HG03442 (cell line): ENCODE results near the gene UNC93B1.

Experiments
- ATAC-seq: cut with Tn5 transposase; IDR thresholded peaks from one replicate; pipeline ENCODE4 v1.9.1; 2021; ENCODE audit warnings: mild to moderate bottlenecking, moderate library complexity; ENCODE audit not compliant: unreplicated experiment

UNC93B1 gene, protein sequence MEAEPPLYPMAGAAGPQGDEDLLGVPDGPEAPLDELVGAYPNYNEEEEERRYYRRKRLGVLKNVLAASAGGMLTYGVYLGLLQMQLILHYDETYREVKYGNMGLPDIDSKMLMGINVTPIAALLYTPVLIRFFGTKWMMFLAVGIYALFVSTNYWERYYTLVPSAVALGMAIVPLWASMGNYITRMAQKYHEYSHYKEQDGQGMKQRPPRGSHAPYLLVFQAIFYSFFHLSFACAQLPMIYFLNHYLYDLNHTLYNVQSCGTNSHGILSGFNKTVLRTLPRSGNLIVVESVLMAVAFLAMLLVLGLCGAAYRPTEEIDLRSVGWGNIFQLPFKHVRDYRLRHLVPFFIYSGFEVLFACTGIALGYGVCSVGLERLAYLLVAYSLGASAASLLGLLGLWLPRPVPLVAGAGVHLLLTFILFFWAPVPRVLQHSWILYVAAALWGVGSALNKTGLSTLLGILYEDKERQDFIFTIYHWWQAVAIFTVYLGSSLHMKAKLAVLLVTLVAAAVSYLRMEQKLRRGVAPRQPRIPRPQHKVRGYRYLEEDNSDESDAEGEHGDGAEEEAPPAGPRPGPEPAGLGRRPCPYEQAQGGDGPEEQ

DNA sequence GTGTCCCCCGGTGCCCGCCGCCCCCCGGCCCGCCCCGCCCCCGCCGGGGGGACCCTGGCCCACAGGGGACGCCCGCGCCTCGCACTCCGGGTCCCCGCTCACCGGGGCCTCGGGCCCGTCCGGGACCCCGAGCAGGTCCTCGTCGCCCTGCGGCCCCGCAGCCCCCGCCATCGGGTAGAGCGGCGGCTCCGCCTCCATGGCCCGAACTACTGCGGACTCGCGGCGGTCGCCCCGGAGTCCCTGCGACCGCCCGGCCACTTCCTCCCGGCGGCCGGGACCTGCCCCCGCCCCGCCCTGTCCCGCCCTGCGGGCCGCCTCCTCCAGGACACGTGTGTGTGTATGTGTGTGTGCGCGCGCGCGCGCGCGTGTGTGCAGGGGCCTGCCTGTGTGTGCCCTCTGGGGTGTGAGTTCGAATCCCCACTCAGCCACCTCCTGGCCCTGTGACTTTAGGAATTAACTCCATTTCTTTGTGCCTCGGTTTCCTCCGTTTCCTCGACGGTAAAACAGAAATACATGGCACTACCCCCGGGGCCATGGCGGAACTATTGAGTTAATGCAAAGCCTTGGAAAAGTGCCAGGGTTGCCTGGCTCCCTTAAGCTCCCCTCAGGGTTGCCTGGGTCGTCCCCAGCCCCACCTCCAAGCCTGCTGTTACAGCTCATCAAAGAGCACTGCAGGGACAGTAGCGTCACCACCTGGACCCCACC is at the start of gene UNC93B1:
Gene UNC93B1 (minus strand): TSS at position 252 of the 705 bp plus-strand sequence. CDS start 54 bp downstream, at position 198.
- ATAC-seq = peak; percentile 50

DNA sequence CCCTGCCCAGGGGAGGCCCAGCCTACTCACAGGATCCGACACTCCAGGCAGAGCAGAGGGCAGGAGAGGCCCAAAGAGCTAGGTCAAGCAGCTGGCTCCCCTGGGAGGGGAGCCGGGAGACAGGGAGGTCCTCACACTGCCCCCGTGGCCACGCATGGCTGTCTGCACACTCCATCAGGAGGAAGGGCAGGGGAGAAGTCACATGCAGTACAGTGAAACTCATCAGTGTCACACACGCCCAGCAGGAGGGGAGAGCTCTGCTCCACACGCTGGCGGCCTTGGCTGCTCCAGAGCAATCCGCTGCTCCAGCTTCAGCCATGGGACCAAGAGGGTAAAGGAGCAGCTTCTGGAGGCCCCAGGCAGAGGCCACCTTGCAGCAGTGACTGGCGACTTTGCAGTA is 49.2 kb upstream of the UNC93B1 start:
- no peak for ATAC-seq

DNA sequence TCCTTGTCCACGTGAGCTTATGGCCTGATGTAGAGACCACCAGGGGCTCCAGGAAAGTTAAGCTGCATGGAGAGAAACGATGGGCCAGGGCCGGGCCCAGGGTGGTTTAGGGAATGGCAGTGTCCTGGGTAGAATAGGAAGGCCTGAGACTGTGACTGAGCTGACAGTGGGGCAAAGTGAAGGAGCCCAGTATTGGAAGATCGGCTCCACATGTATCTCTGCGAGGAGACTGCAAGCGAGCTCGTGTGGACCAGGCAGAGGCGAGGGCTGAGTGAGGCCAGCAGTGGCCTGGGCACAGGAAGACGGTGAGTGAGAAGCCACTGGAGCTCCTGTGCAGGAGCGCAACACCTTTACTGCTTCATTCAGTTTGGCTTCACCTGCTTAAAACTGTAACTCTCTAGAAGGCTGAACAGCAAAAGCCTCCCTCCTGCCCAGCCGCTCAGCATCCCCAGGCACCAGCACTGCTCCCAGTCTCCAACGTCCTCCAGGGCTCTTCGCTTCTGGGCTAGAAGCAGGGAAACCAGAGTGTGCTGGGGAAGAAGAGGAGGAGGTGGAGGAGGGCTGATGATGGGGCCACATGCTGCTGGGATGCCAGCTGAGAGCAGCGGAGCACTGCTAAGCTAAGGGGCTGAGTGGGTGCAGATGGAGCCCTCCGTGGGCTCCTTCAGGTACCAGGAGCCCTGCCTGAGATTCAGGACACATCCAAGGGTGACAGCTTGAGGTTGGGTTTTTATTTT is 48.4 kb upstream of the UNC93B1 start:
- no peak for ATAC-seq

DNA sequence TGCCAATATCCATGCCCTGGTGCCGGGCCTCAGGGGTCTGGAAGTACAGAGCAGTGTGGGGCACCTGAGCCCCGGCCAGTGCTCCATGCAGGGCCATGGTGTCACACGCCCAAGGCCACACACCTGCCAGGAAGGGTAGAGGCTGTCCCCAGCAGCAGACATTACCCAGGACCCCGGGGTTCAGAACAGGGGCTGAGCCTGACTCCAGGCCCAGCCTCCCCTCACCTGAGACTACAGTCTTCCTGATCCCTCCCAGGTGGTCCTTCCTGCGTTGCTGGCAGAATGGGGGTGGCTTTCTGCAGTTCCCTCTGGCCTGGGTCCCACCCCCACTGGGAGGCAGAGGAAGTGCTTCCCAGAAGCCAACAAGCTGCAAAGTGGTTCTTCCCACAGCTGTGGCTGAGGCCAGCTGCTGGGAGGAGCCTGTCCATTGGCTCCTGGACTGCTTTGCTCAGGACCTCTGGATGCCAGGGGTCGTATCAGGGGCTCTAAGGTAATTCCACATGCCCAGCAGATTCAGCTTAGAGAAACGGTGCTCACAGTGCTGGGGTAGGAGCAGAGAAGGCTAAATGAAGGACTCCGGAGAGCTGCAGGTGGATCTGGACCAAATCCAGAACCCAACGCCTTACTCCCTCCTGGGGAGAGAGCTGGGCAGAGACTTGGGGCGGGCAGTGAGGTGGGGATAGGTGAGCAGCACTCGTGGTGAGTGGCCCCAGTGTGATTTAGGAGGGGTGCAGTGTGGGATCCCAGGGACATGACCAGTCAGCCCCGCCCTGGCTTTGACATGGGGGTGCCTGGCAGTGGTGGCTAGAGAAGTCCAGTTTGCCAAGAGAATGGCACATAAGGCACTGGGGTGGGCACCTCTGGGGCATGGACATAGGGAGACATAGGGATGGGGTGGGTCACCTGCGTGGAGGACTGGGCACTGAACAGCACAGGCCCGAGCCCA is 47.6 kb upstream of the UNC93B1 start:
- ATAC-seq = no peak

DNA sequence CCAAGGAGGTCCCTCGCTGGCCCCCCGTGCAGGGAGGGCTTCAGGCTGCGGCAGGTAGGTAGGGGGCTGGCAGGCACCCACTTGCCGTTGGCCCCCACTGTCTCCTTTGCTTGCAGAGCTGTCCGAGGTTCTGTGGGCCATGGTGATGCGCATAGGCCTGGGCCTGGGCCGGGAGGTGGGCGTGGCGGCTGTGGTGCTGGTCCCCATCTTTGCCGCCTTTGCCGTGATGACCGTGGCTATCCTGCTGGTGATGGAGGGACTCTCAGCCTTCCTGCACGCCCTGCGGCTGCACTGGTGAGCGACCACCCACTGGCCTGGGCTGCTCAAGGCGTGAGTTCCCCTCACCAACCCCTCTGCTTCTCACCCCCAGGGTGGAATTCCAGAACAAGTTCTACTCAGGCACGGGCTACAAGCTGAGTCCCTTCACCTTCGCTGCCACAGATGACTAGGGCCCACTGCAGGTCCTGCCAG is 46.5 kb upstream of the UNC93B1 start:
- ATAC-seq = no peak

DNA sequence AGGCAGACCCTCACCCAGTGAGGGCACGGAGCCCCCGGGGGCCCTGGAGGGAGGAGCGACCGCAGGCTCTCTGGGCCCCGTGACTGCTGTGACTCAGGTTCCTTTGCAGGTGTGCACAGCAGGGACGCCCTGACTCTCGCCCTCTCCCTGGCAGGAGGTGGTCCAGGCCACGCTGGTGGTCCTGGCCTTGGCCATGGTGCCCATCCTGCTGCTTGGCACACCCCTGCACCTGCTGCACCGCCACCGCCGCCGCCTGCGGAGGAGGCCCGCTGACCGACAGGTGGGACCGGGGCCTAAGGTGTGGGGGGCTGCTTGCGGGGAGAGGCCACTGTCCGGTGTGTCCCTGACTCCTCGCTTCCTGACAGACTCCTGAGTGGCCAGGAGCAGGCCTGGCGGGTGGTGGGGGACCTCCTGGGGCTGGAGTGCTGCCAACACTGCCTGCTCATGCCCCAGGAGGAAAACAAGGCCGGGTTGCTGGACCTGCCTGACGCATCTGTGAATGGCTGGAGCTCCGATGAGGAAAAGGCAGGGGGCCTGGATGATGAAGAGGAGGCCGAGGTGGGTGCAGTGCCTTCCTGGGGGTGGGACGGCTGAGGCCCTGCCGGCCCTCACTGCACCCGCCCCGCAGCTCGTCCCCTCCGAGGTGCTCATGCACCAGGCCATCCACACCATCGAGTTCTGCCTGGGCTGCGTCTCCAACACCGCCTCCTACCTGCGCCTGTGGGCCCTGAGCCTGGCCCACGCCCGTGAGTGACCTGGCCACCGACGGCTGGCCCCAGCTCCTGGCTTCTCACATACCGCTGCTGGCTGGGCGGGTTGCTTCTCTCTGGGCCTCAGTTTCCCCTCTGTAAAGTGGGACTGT is 45.8 kb upstream of the UNC93B1 start:
- no peak for ATAC-seq

DNA sequence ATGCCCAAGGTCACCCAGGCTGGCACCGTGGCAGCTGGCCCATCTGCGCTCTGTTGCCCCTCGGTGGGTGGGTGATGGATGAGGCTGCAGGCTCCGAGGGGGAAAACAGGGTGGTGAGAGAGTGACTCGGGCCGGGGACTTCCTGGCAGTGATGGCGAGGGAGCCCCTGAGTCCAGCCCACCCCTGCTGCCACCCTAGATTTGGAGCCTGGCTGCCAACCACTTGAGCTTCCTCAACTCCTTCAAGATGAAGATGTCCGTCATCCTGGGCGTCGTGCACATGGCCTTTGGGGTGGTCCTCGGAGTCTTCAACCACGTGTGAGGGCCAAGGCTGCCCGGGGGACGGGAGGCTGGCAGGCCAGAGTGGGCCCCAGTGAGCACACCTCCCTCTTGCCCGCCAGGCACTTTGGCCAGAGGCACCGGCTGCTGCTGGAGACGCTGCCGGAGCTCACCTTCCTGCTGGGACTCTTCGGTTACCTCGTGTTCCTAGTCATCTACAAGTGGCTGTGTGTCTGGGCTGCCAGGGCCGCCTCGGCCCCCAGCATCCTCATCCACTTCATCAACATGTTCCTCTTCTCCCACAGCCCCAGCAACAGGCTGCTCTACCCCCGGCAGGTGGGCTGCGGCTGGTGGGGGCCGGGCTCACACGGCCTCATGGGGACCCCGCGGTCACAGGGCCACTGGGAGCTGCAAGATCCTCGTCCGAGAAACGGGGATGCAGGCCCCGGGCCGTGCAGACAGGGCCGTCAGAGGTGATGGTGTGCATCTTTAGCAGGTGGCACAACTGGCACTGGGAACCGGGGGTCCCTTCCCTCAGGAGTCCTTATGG is 45.0 kb upstream of the UNC93B1 start:
- ATAC-seq = no peak

DNA sequence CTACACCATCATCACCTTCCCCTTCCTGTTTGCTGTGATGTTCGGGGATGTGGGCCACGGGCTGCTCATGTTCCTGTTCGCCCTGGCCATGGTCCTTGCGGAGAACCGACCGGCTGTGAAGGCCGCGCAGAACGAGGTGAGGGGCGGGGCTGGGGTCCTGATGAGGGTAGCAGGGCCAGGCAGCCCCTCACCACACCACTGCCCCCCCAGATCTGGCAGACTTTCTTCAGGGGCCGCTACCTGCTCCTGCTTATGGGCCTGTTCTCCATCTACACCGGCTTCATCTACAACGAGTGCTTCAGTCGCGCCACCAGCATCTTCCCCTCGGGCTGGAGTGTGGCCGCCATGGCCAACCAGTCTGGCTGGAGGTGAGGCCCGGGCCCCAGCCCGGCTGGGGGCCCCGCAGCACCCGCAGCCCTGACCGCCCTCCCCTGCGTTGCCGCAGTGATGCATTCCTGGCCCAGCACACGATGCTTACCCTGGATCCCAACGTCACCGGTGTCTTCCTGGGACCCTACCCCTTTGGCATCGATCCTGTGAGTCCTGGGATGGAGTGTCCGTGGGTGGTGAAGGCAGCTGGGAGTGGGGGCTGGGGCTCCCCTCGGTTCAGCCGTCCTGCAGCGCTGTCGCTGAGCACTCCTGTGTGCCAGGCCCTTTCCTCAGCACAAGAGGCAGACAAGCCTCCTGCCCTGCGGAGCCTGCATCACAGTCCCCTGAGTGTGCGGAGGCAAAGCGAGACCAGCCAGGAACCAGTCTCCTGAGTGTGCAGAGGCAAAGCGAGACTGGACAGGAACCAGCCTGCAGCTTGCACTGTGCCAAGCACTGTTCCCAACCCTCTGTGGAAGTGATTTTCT is 43.8 kb upstream of the UNC93B1 start:
- ATAC-seq = no peak

DNA sequence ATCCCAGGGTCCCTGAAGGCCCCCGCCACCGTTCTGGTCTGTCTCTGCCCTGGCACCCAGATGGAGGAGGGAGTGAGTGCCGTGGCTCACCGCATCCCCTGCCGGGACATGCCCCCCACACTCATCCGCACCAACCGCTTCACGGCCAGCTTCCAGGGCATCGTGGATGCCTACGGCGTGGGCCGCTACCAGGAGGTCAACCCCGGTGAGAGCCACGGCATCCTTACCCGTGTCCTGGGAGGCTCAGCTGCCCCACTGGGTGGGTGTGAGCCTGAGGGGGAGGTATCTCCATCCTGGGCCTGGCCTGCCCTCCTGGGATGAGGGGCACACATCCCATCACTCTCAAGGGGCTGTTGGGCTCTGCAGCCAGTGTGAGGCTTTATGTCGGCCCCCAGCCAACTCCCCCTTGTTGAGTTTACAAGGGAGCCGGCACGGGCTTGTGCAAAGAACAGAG is 41.0 kb upstream of the UNC93B1 start:
- no peak for ATAC-seq

DNA sequence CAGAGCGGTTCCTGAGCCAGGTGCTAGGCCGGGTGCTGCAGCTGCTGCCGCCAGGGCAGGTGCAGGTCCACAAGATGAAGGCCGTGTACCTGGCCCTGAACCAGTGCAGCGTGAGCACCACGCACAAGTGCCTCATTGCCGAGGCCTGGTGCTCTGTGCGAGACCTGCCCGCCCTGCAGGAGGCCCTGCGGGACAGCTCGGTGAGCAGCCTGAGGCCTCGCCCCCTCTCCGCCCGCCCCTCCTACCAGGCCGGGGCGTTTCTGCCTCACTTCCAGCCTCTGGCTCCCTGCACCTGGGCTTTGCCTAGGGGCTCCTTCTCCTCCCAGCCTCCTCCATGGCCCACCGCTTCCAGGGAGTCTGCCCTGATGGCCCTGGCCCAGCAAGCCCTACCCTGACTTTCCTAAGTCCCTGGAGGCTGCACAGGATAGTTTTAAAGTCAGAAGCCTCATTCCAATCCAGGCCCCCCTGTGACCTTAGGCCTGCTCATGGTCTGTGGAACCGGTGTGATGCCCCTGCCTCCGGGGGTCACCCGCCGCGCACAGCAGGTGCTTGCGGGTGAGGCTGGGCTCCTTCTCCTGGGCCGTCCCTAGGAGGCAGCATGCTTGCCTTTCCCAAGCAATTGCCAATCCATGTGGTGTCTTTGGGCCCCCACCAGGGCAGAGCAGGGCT is 40.4 kb upstream of the UNC93B1 start:
- ATAC-seq = no peak

DNA sequence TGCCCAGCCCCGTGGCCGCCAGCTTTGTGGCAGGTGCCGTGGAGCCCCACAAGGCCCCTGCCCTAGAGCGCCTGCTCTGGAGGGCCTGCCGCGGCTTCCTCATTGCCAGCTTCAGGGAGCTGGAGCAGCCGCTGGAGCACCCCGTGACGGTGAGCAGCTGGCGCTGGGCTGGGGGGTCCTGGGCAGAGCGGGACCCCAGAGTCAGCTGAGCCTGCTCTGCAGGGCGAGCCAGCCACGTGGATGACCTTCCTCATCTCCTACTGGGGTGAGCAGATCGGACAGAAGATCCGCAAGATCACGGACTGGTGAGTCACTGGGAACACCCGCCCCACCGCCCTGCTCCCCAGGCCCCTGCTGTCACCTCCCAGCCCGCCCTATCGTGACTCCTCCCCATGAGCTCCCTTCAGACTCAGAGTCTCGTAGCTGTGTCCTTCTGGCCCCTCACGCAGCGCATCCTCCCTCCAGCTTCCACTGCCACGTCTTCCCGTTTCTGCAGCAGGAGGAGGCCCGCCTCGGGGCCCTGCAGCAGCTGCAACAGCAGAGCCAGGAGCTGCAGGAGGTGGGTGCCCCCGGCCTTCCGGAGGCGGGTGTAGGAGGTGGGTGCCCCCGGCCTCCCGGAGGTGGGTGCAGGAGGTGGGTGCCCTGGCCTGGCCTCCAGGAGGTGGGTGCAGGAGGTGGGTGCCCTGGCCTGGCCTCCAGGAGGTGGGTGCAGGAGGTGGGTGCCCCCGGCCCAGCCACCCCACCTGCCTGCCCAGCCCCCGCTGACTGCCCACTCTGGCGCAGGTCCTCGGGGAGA is 39.6 kb upstream of the UNC93B1 start:
- ATAC-seq = no peak

DNA sequence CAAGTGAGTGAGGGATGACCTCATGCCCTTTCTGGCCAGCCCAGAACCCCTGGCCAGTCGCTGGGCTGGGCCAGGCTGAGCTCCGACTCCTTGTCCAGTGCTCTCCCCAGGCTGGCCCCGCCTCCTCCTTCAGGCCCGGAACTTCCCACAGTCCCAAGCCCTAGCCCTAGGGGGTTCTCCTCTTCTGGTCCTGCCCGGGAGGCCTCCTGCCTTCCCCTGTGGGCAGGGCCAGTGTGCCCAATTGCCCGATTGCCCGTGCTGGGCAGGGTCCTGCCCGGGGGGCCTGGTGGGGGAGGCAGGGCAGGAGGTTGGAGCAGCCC is 39.1 kb upstream of the UNC93B1 start:
- no peak for ATAC-seq

DNA sequence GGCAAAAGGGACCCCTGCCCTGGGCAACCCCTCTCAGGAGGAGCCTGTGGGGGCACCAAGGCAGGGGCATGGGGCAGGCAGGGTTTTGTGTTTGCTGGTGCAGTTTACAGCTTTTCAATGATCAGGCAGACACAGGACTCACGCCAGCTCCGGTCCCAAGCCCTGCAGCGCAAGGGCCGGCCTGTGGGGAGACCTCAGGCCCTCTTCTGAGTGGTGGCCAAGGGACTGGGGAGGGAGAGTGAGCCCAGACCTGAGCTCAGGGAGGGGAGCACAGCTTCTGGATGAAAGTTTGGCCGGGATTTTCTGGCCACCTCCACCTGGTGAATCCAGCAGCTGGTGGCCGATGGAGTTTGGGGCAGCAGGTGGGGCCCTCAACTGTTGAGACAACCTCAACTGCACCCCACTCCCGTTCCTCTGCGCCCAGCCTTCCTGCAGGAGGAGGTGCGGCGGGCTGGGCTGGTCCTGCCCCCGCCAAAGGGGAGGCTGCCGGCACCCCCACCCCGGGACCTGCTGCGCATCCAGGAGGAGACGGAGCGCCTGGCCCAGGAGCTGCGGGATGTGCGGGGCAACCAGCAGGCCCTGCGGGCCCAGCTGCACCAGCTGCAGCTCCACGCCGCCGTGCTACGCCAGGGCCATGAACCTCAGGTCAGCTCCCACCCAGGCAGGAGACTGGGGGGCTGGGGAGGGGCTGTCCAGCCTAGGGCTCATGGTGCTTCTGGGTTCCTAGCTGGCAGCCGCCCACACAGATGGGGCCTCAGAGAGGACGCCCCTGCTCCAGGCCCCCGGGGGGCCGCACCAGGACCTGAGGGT is 38.5 kb upstream of the UNC93B1 start:
- no peak for ATAC-seq

DNA sequence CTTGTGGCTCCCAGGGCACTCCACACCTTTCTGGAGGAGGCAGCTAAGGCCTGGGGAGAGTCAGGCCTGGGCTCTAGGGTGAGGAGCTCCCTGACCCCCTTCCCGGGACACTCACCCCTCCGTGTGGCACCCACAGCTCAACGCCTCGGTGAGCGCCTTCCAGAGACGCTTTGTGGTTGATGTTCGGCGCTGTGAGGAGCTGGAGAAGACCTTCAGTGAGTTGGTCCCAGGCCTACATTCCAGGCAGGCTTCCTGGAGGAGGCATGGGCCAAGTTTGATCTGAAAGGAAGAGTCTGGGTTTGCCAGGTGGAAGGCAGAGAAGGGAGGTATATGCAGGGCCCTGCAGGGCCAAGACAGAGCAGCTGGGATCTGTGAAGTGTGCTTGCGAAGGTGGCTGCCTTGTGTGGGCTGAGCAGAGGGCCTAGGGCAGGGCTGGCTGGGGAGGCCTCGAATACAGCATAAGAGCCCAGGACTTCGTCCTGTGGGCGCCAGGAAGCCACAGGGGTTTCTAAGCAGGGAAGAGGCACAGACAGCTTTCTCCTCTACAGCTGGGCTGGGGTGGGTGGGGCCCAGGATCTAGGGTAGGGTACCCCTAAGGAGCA is 37.8 kb upstream of the UNC93B1 start:
- no peak for ATAC-seq
